Lung (tissue), 12 donors: ENCODE measurements around the gene RIMS3. TPM values are rescaled to one million over a fixed set of nuclear protein-coding genes. Genes with fewer than 3 reads are reported as not detected.

ENCODE experiments used
- ATAC-seq: fragments of 200-7000 bp; cut with Tn5 transposase; one replicate; pipeline ENCODE4 v1.9.1; 2020; ENCODE audit warnings: moderate number of reproducible peaks; ENCODE audit not compliant: insufficient read depth, low FRiP score
- DNase-seq, 3 donors: peaks; one replicate each; pipeline ENCODE4 v3.0.0-alpha.2; 2013 to 2017
- H3K27ac ChIP-seq, 2 donors: one replicate each; pipeline ENCODE4 v1.5.1; 2013; ENCODE audit warnings: mild to moderate bottlenecking in 2 of 2, moderate library complexity in 2 of 2, control low read depth in 1 of 2, inconsistent platforms in 1 of 2, low read depth in 1 of 2, low read length in 1 of 2
- H3K27me3 ChIP-seq, 3 donors: one replicate each; pipeline ENCODE4 v1.5.1; 2013; ENCODE audit warnings: low read length in 2 of 3; ENCODE audit not compliant: control insufficient read depth in 3 of 3, insufficient read depth in 3 of 3
- H3K36me3 ChIP-seq, 4 donors: one replicate each; pipeline ENCODE4 v1.5.1; 2013; ENCODE audit warnings: low read length in 4 of 4, mild to moderate bottlenecking in 1 of 4, moderate library complexity in 1 of 4; ENCODE audit not compliant: control insufficient read depth in 4 of 4, insufficient read depth in 4 of 4
- H3K4me1 ChIP-seq, 5 donors: one replicate each; pipeline ENCODE4 v1.5.1; 2013; ENCODE audit warnings: low read length in 5 of 5, mild to moderate bottlenecking in 2 of 5, moderate library complexity in 1 of 5; ENCODE audit not compliant: control insufficient read depth in 5 of 5, insufficient read depth in 5 of 5
- H3K4me3 ChIP-seq: one replicate; pipeline ENCODE4 v1.5.1; 2013; ENCODE audit warnings: mild to moderate bottlenecking, control low read depth, moderate library complexity
- H3K9ac ChIP-seq, 2 donors: one replicate each; pipeline ENCODE4 v1.5.1; 2013; ENCODE audit warnings: low read length in 2 of 2, control low read depth in 1 of 2; ENCODE audit not compliant: insufficient read depth in 1 of 2
- H3K9me3 ChIP-seq, 4 donors: one replicate each; pipeline ENCODE4 v1.5.1; 2013; ENCODE audit warnings: low read length in 3 of 4, mild to moderate bottlenecking in 1 of 4, moderate library complexity in 1 of 4; ENCODE audit not compliant: control insufficient read depth in 4 of 4, insufficient read depth in 3 of 4
- WGBS, 2 donors: extraction: QIAGEN DNeasy Blood & Tissue Kit; methylation state at CpG; one replicate each; pipeline ENCODE4 v1.1.7; 2013; 5-methylcytosine and 5-hydroxymethylcytosine counted together
- polyA plus RNA-seq, 2 donors: library from polyadenylated mRNA; stranded (reverse); fragments of 200-250 nt; gene quantifications; one replicate each; pipeline ENCODE4 v1.2.1, GENCODE V29; 2013
- total RNA-seq, 2 donors: library from RNA; depleted of rRNA in 1 of 2; stranded (reverse); fragments of >200 nt in 1 of 2; gene quantifications; one replicate each; pipeline ENCODE4 v1.2.1, GENCODE V29; 2014 to 2021
- TF ChIP-seq, protein P1 (sequence below): IDR thresholded peaks from 2 replicates; pipeline ENCODE4 v1.5.1; 2012; ENCODE audit warnings: mild to moderate bottlenecking; ENCODE audit errors: control extremely low read depth, extremely low read depth
- donor health status: control.
- donor health status: control.
- donor health status: Bipolar disorder and iron deficiency.
- donor health status: healthy.
- donor health status: DM: yes; HTN: yes; CAD: no.

The RIMS3 gene
- total and polyA plus RNA-seq, 4 donors, result 0.93 to 5.5 (median 1.5) TPM

DNA sequence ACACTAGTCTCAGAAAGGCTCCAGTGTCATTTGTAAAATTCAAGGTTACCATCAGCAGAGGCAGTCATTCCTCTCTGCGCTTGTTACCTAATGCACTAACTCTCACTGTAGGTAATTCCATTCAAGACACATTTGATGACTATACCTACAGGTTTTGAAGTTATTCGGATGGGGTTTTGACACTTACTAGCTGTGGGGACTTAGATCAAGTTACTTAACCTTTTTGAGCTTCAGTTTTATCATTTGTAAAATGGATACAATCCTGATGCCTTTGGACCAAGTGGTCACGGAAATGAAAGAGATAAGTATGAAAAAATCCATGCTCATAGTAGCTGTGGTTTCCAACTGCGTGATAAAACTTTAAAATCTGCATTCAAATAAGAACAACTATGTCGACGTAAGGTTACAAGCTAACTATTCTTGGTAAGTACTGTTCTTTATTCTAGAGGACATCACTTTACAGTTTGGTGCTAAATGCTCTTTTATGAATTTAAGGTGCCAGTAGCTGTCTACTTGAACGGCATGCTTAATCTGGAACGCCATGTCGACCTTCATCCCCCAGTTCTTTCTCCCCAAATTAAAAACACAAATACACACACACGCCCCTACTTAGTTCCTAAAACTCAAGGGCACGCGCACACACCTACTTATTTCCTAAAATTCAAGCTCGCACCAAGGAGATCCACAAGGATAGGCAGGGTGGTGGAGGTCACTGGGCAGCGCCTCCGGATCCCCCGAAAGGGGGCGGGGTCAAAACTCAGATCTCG, 25.5 kb upstream of the RIMS3 start:
- no peaks in the 10 kb centered on the region for H3K9me3 ChIP-seq
- peak overlapping the region; percentile 72 to 87 for H3K9ac ChIP-seq
- WGBS, 2 donors, result 22% methylated on average over 18 of the region's 18 CpGs
- peak overlapping the region; percentile 85 to 99 for H3K27ac ChIP-seq
- no peak for DNase-seq
- peaks cover 0 to 2% (median under 1%) of the 10 kb centered on the region in 4 donors for H3K36me3 ChIP-seq
- H3K27me3 ChIP-seq, result no peaks in the 10 kb centered on the region
- peaks cover 0 to 22% (median 2%) of the 10 kb centered on the region in 5 donors for H3K4me1 ChIP-seq
- ATAC-seq, result no peak
- H3K4me3 ChIP-seq, result peak overlapping the region; percentile 35
- TF ChIP-seq, protein P1, sequence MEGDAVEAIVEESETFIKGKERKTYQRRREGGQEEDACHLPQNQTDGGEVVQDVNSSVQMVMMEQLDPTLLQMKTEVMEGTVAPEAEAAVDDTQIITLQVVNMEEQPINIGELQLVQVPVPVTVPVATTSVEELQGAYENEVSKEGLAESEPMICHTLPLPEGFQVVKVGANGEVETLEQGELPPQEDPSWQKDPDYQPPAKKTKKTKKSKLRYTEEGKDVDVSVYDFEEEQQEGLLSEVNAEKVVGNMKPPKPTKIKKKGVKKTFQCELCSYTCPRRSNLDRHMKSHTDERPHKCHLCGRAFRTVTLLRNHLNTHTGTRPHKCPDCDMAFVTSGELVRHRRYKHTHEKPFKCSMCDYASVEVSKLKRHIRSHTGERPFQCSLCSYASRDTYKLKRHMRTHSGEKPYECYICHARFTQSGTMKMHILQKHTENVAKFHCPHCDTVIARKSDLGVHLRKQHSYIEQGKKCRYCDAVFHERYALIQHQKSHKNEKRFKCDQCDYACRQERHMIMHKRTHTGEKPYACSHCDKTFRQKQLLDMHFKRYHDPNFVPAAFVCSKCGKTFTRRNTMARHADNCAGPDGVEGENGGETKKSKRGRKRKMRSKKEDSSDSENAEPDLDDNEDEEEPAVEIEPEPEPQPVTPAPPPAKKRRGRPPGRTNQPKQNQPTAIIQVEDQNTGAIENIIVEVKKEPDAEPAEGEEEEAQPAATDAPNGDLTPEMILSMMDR, result no peak

DNA sequence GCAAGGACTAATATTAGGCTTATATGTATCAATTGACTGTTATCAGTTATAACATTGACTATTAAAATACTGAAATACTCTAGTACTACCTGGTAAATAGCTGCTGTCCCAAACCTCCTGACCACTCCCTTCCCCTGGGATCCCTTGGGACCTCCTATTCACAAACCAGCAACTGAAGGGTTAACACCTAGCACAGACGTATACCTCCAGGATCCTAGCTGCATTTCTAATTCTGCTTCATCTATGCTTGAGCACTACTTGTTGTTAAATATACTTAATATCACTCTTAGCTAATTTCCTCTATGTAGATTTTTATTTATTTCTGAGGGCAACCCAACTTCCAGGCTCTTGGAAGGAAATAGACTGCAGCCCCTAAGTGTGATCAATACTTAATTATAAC, 24.3 kb upstream of the RIMS3 start:
- Histone ChIP-seq H3K36me3 (peaks cover 0 to 4% (median 1%) of the 10 kb centered on the region in 4 donors), H3K4me1 (peaks cover 0 to 22% (median 2%) of the 10 kb centered on the region in 5 donors), H3K27ac (no peak overlapping the region), H3K9me3 (no peaks in the 10 kb centered on the region), H3K4me3 (no peak overlapping the region), H3K9ac (no peak overlapping the region), H3K27me3 (no peaks in the 10 kb centered on the region)
- ATAC-seq, result no peak
- WGBS, 2 donors, result 26 to 39% methylated on average over 1 of the region's 1 CpG
- TF ChIP-seq, protein P1, result no peak
- no peak for DNase-seq

DNA sequence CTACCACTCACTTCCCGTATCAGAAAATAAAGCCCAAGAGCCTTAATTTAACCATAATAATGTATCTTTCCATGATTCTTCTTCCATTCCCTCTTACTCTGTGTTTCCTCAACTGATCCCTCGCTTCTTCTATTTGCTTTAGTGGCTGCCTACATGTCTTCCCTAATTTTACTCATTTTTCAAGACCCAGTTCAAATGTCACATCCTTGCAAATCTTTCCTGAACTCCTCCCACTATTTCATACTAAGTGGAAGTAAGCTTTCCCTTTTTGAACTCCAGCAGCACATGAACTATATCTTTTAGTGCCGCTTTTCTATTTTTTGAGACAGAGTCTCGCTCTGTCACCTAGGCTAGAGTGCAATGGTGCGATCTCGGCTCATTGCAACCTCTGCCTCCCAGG, 22.2 kb upstream of the RIMS3 start:
- TF ChIP-seq, protein P1, result no peak
- ATAC-seq, result no peak
- 93 to 94% methylated on average over 6 of the region's 6 CpGs for WGBS, 2 donors
- no peak overlapping the region for H3K27ac ChIP-seq
- peaks cover 0 to 10% (median 0%) of the 10 kb centered on the region in 5 donors for H3K4me1 ChIP-seq
- no peaks in the 10 kb centered on the region for H3K27me3 ChIP-seq
- DNase-seq, result no peak
- H3K9me3 ChIP-seq, result no peaks in the 10 kb centered on the region
- H3K36me3 ChIP-seq, result peaks cover 0 to 4% (median 1%) of the 10 kb centered on the region in 4 donors
- no peak overlapping the region for H3K9ac ChIP-seq
- H3K4me3 ChIP-seq, result no peak overlapping the region

DNA sequence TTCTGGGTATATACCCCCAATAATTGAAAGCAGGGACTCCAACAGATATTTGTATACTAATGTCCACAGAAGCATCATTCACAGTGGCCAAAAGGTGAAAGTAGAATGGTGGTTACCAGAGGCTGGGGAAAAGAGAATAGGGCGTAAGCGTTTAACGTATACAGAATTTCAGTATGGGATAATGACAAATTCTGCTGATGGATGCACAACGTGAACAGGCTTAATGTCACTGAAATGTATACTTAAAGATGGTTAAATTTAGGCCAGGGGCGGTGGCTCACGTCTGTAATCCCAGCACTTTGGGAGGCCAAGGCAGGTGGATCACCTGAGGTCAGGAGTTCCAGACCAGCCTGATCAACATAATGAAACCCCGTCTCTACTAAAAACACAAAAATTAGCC, 21.6 kb upstream of the RIMS3 start:
- 95 to 98% methylated on average over 7 of the region's 7 CpGs for WGBS, 2 donors
- TF ChIP-seq, protein P1, result no peak
- no peak overlapping the region for H3K27ac ChIP-seq
- no peak for DNase-seq
- peaks cover 0 to 4% (median 1%) of the 10 kb centered on the region in 4 donors for H3K36me3 ChIP-seq
- H3K4me3 ChIP-seq, result no peak overlapping the region
- peaks cover 0 to 5% (median 0%) of the 10 kb centered on the region in 5 donors for H3K4me1 ChIP-seq
- ATAC-seq, result no peak
- H3K27me3 ChIP-seq, result no peaks in the 10 kb centered on the region
- no peaks in the 10 kb centered on the region for H3K9me3 ChIP-seq
- no peak overlapping the region for H3K9ac ChIP-seq
